SK-N-SH treated with all-trans-retinoic acid at 6 μM for 48 hours (cell line): ENCODE results near the gene GCNT2.
A peak's percentile ranks its signal among the peaks of the same experiment; 100 is the strongest.
"Not testable (repeated sequence)": the region's sequence is repeated elsewhere in the genome, so short reads cannot be mapped to it uniquely, and the experiment has no call there.

Source experiments
- ATAC-seq: fragments of 200-7000 bp; cut with Tn5 transposase; 3 replicates; pipeline ENCODE4 v1.9.1; 2020; ENCODE audit warnings: mild to moderate bottlenecking, moderate library complexity
- ARNTL ChIP-seq: fragments of 450-650 bp; formaldehyde crosslinking; IDR thresholded peaks from 2 replicates; pipeline ENCODE4 v1.5.0; 2020; ENCODE audit warnings: low read depth, mild to moderate bottlenecking, moderate library complexity, borderline replicate concordance
- BACH2 ChIP-seq: fragments of 250-450 bp; sonication (Bioruptor Pico); IDR thresholded peaks from 2 replicates; pipeline ENCODE4 v1.9.0; 2021; ENCODE audit warnings: mild to moderate bottlenecking, borderline replicate concordance
- CSDC2 ChIP-seq: fragments of 250-450 bp; sonication (Bioruptor Pico); IDR thresholded peaks from 2 replicates; pipeline ENCODE4 v1.5.0; 2020; ENCODE audit warnings: mild to moderate bottlenecking, moderate library complexity
- CSRNP3 ChIP-seq: fragments of 250-450 bp; sonication (Bioruptor Pico); IDR thresholded peaks from 2 replicates; pipeline ENCODE4 v1.5.1; 2021; ENCODE audit warnings: mild to moderate bottlenecking, moderate library complexity
- ESRRG ChIP-seq: fragments of 250-450 bp; sonication (Bioruptor Pico); IDR thresholded peaks from 2 replicates; pipeline ENCODE4 v1.6.1; 2021; ENCODE audit warnings: mild to moderate bottlenecking
- GLIS3 ChIP-seq: fragments of 250-450 bp; sonication (Bioruptor Pico); IDR thresholded peaks from 2 replicates; pipeline ENCODE4 v1.5.0; 2020; ENCODE audit warnings: mild to moderate bottlenecking, moderate library complexity
- ISL1 ChIP-seq: fragments of 250-450 bp; sonication (Bioruptor Pico); IDR thresholded peaks from 2 replicates; pipeline ENCODE4 v2.1.2; 2022; ENCODE audit warnings: mild to moderate bottlenecking, moderate library complexity
- OSR1 ChIP-seq: fragments of 250-450 bp; sonication (Bioruptor Pico); IDR thresholded peaks from 2 replicates; pipeline ENCODE4 v1.8.0; 2022; ENCODE audit warnings: moderate library complexity, mild to moderate bottlenecking, inconsistent platforms
- PATZ1 ChIP-seq: fragments of 250-450 bp; sonication (Bioruptor Pico); IDR thresholded peaks from 2 replicates; pipeline ENCODE4 v1.8.0; 2020; ENCODE audit warnings: mild to moderate bottlenecking, moderate library complexity, borderline replicate concordance
- POU6F1 ChIP-seq: fragments of 250-450 bp; sonication (Bioruptor Pico); IDR thresholded peaks from 2 replicates; pipeline ENCODE4 v1.8.0; 2021; ENCODE audit warnings: low read depth, mild to moderate bottlenecking, moderate library complexity, borderline replicate concordance
- PPARA ChIP-seq: fragments of 250-450 bp; sonication (Bioruptor Pico); IDR thresholded peaks from 2 replicates; pipeline ENCODE4 v1.5.0; 2020; ENCODE audit warnings: mild to moderate bottlenecking, borderline replicate concordance
- RARB ChIP-seq: fragments of 250-450 bp; sonication (Bioruptor Pico); IDR thresholded peaks from 2 replicates; pipeline ENCODE4 v1.8.0; 2021; ENCODE audit warnings: mild to moderate bottlenecking, moderate library complexity
- SNAI2 ChIP-seq: fragments of 250-450 bp; sonication (Bioruptor Pico); IDR thresholded peaks from 2 replicates; pipeline ENCODE4 v1.5.0; 2020; ENCODE audit warnings: mild to moderate bottlenecking, moderate library complexity
- TCF4 ChIP-seq: fragments of 250-450 bp; sonication (Bioruptor Pico); IDR thresholded peaks from 2 replicates; pipeline ENCODE4 v1.8.0; 2021; ENCODE audit warnings: mild to moderate bottlenecking, moderate library complexity, borderline replicate concordance
- TSHZ2 ChIP-seq: fragments of 250-450 bp; sonication (Bioruptor Pico); IDR thresholded peaks from 2 replicates; pipeline ENCODE4 v1.5.0; 2020; ENCODE audit warnings: mild to moderate bottlenecking, moderate library complexity
- ZC3H10 ChIP-seq: fragments of 250-450 bp; sonication (Bioruptor Pico); IDR thresholded peaks from 2 replicates; pipeline ENCODE4 v1.5.1; 2021; ENCODE audit warnings: mild to moderate bottlenecking, moderate library complexity
- ZFP3 ChIP-seq: fragments of 250-450 bp; sonication (Bioruptor Pico); IDR thresholded peaks from 2 replicates; pipeline ENCODE4 v1.5.0; 2020; ENCODE audit warnings: mild to moderate bottlenecking, moderate library complexity
- ZFP30 ChIP-seq: fragments of 450-650 bp; formaldehyde crosslinking; IDR thresholded peaks from 2 replicates; pipeline ENCODE4 v1.5.0; 2022; ENCODE audit warnings: mild to moderate bottlenecking, moderate library complexity
- ZNF565 ChIP-seq: fragments of 450-650 bp; formaldehyde crosslinking; conservative IDR thresholded peaks from 2 replicates; pipeline ENCODE4 v1.5.0; 2020; ENCODE audit warnings: low read depth, mild to moderate bottlenecking, moderate library complexity
- ZNF70 ChIP-seq: fragments of 450-650 bp; formaldehyde crosslinking; IDR thresholded peaks from 2 replicates; pipeline ENCODE4 v1.5.0; 2020; ENCODE audit warnings: mild to moderate bottlenecking, moderate library complexity
- ZNF8 ChIP-seq: fragments of 450-650 bp; formaldehyde crosslinking; IDR thresholded peaks from 2 replicates; pipeline ENCODE4 v1.5.0; 2020; ENCODE audit warnings: mild to moderate bottlenecking, moderate library complexity

Gene GCNT2

GRCh38 chr6:10528158-10528981 lies 7.2 kb downstream of the GCNT2 start:
- TF ChIP-seq ZC3H10 (CRISPR knock-in tag) (no peak), ARNTL (CRISPR knock-in tag) (no peak), ZFP3 (CRISPR knock-in tag) (no peak), PPARA (CRISPR knock-in tag) (no peak), TCF4 (CRISPR knock-in tag) (no peak), ZNF8 (no peak), ESRRG (CRISPR knock-in tag) (no peak), OSR1 (no peak), BACH2 (CRISPR knock-in tag) (no peak), ZNF70 (CRISPR knock-in tag) (no peak), TSHZ2 (CRISPR knock-in tag) (no peak), CSRNP3 (no peak), ZNF565 (CRISPR knock-in tag) (no peak)
- peak; percentile 88 for ATAC-seq

- no peak for ATAC-seq
- TF ChIP-seq ZNF8 (no peak), POU6F1 (CRISPR knock-in tag) (no peak), ZFP30 (CRISPR knock-in tag) (no peak), ISL1 (CRISPR knock-in tag) (no peak), ZC3H10 (CRISPR knock-in tag) (no peak), ARNTL (CRISPR knock-in tag) (no peak), GLIS3 (no peak), PATZ1 (CRISPR knock-in tag) (no peak), BACH2 (CRISPR knock-in tag) (no peak), SNAI2 (CRISPR knock-in tag) (no peak), ESRRG (CRISPR knock-in tag) (no peak), RARB (CRISPR knock-in tag) (no peak), CSDC2 (no peak), TSHZ2 (CRISPR knock-in tag) (no peak)
Observed at GRCh38 chr6:10529231-10529801, 8.2 kb downstream of the GCNT2 start.

GRCh38 chr6:10529828-10530374 lies 8.8 kb downstream of the GCNT2 start:
- ATAC-seq, result not testable (repeated sequence)
